Ectodermal cell (in vitro differentiated cells): ENCODE results near the gene KRTAP21-3.

ENCODE experiments used
- H3K27ac ChIP-seq: 2 replicates; pipeline ENCODE4 v1.7.0; 2013; ENCODE audit warnings: mild to moderate bottlenecking, low read depth, low read length; ENCODE audit not compliant: insufficient read depth, poor library complexity, severe bottlenecking
- H3K27me3 ChIP-seq: 2 replicates; pipeline ENCODE4 v1.7.0; 2013; ENCODE audit warnings: mild to moderate bottlenecking, low read length; ENCODE audit not compliant: insufficient read depth, control insufficient read depth, poor library complexity, severe bottlenecking
- H3K36me3 ChIP-seq: one replicate; pipeline ENCODE4 v1.7.0; 2013; ENCODE audit warnings: low read length; ENCODE audit not compliant: control insufficient read depth, insufficient read depth
- H3K4me1 ChIP-seq: one replicate; pipeline ENCODE4 v1.7.0; 2013; ENCODE audit warnings: low read length; ENCODE audit not compliant: control insufficient read depth, insufficient read depth
- H3K4me3 ChIP-seq: 2 replicates; pipeline ENCODE4 v1.7.0; 2013; ENCODE audit warnings: low read depth, low read length, control low read depth; ENCODE audit not compliant: insufficient read depth
- H3K9me3 ChIP-seq: 2 replicates; pipeline ENCODE4 v1.7.0; 2013; ENCODE audit warnings: mild to moderate bottlenecking, low read length, moderate library complexity; ENCODE audit not compliant: control insufficient read depth
- WGBS, 2 experiments: methylation state at CpG; one replicate each; pipeline ENCODE4 v1.1.7; 2013; ENCODE audit warnings: missing lambda C conversion rate in 2 of 2; 5-methylcytosine and 5-hydroxymethylcytosine counted together

The KRTAP21-3 gene

GRCh38 chr21:30672985-30673650 lies 45.5 kb downstream of the KRTAP21-3 start:
- Histone ChIP-seq H3K36me3 (no peaks in the 10 kb centered on the region), H3K27me3 (no peaks in the 10 kb centered on the region), H3K4me3 (no peak overlapping the region), H3K4me1 (no peaks in the 10 kb centered on the region), H3K9me3 (no peaks in the 10 kb centered on the region), H3K27ac (no peak overlapping the region)
- WGBS, 2 experiments: 88 to 95% methylated on average over 2 of the region's 2 CpGs

GRCh38 chr21:30668776-30669175 lies 49.8 kb downstream of the KRTAP21-3 start:
- no peaks in the 10 kb centered on the region for H3K27me3 ChIP-seq
- 65 to 78% methylated on average over 1 of the region's 1 CpG for WGBS, 2 experiments
- H3K27ac ChIP-seq: no peak overlapping the region
- H3K9me3 ChIP-seq: no peaks in the 10 kb centered on the region
- H3K4me1 ChIP-seq: no peaks in the 10 kb centered on the region
- H3K36me3 ChIP-seq: no peaks in the 10 kb centered on the region
- H3K4me3 ChIP-seq: no peak overlapping the region
